PC-9 (cell line): ENCODE measurements around the gene MKRN3. TPM values are rescaled to one million over a fixed set of nuclear protein-coding genes. Genes with fewer than 3 reads are reported as not detected.

Experiments
- BruUV-seq: library from RNA; stranded (reverse); fragments of 400-500 nt; replicated peaks from 2 replicates; lab custom pipeline; 2021; lab: Mats Ljungman, UMichigan
- CTCF ChIA-PET: fragments of 300-600 bp; sonication (Branson Sonifier 250); formaldehyde crosslinking; loops from one replicate; lab custom pipeline; 2022; ENCODE audit warnings: antibody characterized with exemption; lab: Charles Lee
- POLR2A ChIA-PET: fragments of 300-600 bp; sonication (Branson Sonifier 250); formaldehyde crosslinking; loops from one replicate; lab custom pipeline; 2022; ENCODE audit warnings: antibody characterized with exemption; ENCODE audit not compliant: unreplicated experiment; lab: Charles Lee
- DNase-seq, 2 experiments: peaks; one replicate each; pipeline versions ENCODE4 v3.0.0 to v3.0.0-alpha.2; 2015 to 2022; ENCODE audit warnings: mixed read lengths in 1 of 2
- H2AFZ ChIP-seq: fragments of 200-600 bp; sonication (generic); 2 replicates; pipeline ENCODE4 v1.8.1; 2017; ENCODE audit warnings: antibody characterized with exemption
- H3F3A ChIP-seq: fragments of 200-600 bp; sonication (generic); 2 replicates; pipeline ENCODE4 v1.8.1; 2017; ENCODE audit warnings: antibody characterized with exemption, mild to moderate bottlenecking, low read depth; ENCODE audit not compliant: insufficient read depth
- H3K27ac ChIP-seq: fragments of 200-600 bp; sonication (generic); 2 replicates; pipeline ENCODE4 v1.6.1; 2016; ENCODE audit warnings: mixed run types
- H3K27me3 ChIP-seq: fragments of 200-600 bp; sonication (generic); 2 replicates; pipeline ENCODE4 v1.6.1; 2016; ENCODE audit warnings: low read depth, mixed run types; ENCODE audit not compliant: insufficient read depth
- H3K36me3 ChIP-seq: fragments of 200-600 bp; sonication (generic); 2 replicates; pipeline ENCODE4 v1.6.1; 2016; ENCODE audit warnings: low read depth, mixed run types
- H3K4me1 ChIP-seq: fragments of 200-600 bp; sonication (generic); replicated peaks from 2 replicates; pipeline ENCODE4 v1.6.1; 2016; ENCODE audit warnings: mixed run types; ENCODE audit not compliant: insufficient read depth
- H3K4me2 ChIP-seq: fragments of 200-600 bp; sonication (generic); 2 replicates; pipeline ENCODE4 v1.6.1; 2017; ENCODE audit warnings: mixed run types
- H3K4me3 ChIP-seq: fragments of 200-600 bp; sonication (generic); 2 replicates; pipeline ENCODE4 v1.6.1; 2016; ENCODE audit warnings: mixed run types
- H3K79me2 ChIP-seq: fragments of 200-600 bp; sonication (generic); 2 replicates; pipeline ENCODE4 v1.6.1; 2017; ENCODE audit warnings: low read depth, mixed run types
- H3K9me2 ChIP-seq: fragments of 200-600 bp; sonication (generic); 2 replicates; pipeline ENCODE4 v1.8.1; 2017; ENCODE audit warnings: mild to moderate bottlenecking; ENCODE audit not compliant: insufficient read depth
- H3K9me3 ChIP-seq: fragments of 200-600 bp; sonication (generic); 2 replicates; pipeline ENCODE4 v1.8.1; 2016; ENCODE audit warnings: low read depth; ENCODE audit not compliant: insufficient read depth
- H4K20me1 ChIP-seq: fragments of 200-600 bp; sonication (generic); 2 replicates; pipeline ENCODE4 v1.8.1; 2017; ENCODE audit not compliant: insufficient read depth
- EZH2 ChIP-seq: fragments of 200-600 bp; sonication (generic); IDR thresholded peaks from 2 replicates; pipeline ENCODE4 v1.8.0; 2017; ENCODE audit warnings: antibody characterized with exemption, low read depth
- intact Hi-C: fragments of 100-400 bp; cut with micrococcal nuclease; formaldehyde crosslinking; loops from one replicate; pipeline ENCODE4 v1.10.0; 2022; ENCODE audit not compliant: unreplicated experiment
- total RNA-seq: library from RNA; stranded (reverse); gene quantifications from 2 replicates; pipeline ENCODE4 v1.2.3, GENCODE V29; 2021
- TF ChIP-seq, protein P1 (sequence below): fragments of 200-600 bp; sonication (generic); conservative IDR thresholded peaks from 2 replicates; pipeline ENCODE4 v1.6.1; 2017; ENCODE audit warnings: mixed run types, antibody characterized with exemption, mild to moderate bottlenecking, moderate library complexity

Gene MKRN3
- total RNA-seq, 1 experiment from 2014 or later: 26.1 TPM

DNA sequence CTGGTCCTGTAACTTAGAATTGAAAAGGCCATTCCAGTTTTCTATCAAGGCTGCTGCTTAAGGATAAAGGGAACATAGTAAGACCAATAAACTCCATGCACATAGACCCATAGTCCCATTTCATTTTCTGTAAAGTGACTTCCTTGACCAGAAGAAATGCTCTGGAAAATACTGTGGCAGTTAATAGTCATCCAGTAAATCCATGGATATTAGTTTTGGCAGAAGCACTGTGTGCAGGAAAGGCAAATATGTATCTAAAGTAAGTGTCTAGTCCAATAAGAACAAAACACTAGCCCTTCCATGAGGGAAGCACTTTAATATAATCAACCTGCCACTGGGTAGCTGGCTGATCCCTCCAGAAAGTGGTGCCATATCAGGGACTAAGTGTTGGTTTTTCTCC is 19.3 kb upstream of the MKRN3 start:
- no peak overlapping the region for H3K4me2 ChIP-seq
- CTCF ChIA-PET: no interaction called here
- intact Hi-C loops: no loop called here

DNA sequence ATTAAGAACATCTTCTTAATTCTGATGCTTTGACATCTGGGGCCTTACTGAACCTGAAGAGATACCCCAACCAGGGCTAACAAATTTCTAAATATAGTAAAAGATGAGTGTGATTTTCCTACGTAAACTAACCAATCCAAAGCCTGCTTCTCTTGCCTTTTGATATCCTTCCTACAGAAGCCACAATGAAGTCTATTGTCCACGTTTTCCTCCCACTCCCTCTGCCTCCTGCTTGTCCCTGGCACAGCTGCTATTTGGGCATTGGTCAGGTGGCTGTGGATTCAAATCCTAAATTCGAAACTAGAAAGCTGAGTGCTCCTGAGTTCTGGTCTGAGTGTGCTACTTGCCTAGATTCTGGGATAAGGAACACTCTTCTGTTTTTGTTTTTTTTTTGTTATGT is 17.4 kb upstream of the MKRN3 start:
- H3K9me2 ChIP-seq: no peaks in the 10 kb centered on the region
- no peaks in the 10 kb centered on the region for H3K36me3 ChIP-seq
- intact Hi-C loops: no loop called here
- ChIA-PET CTCF (no interaction called here), POLR2A (no interaction called here)
- H2AFZ ChIP-seq: no peak overlapping the region
- H4K20me1 ChIP-seq: no peaks in the 10 kb centered on the region
- TF ChIP-seq, protein P1, sequence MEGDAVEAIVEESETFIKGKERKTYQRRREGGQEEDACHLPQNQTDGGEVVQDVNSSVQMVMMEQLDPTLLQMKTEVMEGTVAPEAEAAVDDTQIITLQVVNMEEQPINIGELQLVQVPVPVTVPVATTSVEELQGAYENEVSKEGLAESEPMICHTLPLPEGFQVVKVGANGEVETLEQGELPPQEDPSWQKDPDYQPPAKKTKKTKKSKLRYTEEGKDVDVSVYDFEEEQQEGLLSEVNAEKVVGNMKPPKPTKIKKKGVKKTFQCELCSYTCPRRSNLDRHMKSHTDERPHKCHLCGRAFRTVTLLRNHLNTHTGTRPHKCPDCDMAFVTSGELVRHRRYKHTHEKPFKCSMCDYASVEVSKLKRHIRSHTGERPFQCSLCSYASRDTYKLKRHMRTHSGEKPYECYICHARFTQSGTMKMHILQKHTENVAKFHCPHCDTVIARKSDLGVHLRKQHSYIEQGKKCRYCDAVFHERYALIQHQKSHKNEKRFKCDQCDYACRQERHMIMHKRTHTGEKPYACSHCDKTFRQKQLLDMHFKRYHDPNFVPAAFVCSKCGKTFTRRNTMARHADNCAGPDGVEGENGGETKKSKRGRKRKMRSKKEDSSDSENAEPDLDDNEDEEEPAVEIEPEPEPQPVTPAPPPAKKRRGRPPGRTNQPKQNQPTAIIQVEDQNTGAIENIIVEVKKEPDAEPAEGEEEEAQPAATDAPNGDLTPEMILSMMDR: no peak
- no peak for TF ChIP-seq EZH2
- no peak overlapping the region for H3K4me2 ChIP-seq
- no peaks in the 10 kb centered on the region for H3F3A ChIP-seq
- no peaks in the 10 kb centered on the region for H3K4me1 ChIP-seq
- no peak overlapping the region for H3K4me3 ChIP-seq
- DNase-seq: no peak
- H3K79me2 ChIP-seq: no peaks in the 10 kb centered on the region
- BruUV-seq: no TSS peak
- no peaks in the 10 kb centered on the region for H3K9me3 ChIP-seq
- no peaks in the 10 kb centered on the region for H3K27me3 ChIP-seq
- H3K27ac ChIP-seq: no peak overlapping the region

More for the DNA sequence above, 19.3 kb upstream of the MKRN3 start:
- TF ChIP-seq EZH2: no peak
- TF ChIP-seq, protein P1: no peak
- Histone ChIP-seq H3K9me3 (no peaks in the 10 kb centered on the region), H3K27me3 (no peaks in the 10 kb centered on the region), H4K20me1 (no peaks in the 10 kb centered on the region), H3K79me2 (no peaks in the 10 kb centered on the region), H3K4me3 (no peak overlapping the region), H3F3A (no peaks in the 10 kb centered on the region), H3K36me3 (no peaks in the 10 kb centered on the region), H2AFZ (no peak overlapping the region), H3K27ac (no peak overlapping the region), H3K9me2 (no peaks in the 10 kb centered on the region), H3K4me1 (no peaks in the 10 kb centered on the region)
- no peak for DNase-seq
- POLR2A ChIA-PET: no interaction called here
- BruUV-seq: no TSS peak

DNA sequence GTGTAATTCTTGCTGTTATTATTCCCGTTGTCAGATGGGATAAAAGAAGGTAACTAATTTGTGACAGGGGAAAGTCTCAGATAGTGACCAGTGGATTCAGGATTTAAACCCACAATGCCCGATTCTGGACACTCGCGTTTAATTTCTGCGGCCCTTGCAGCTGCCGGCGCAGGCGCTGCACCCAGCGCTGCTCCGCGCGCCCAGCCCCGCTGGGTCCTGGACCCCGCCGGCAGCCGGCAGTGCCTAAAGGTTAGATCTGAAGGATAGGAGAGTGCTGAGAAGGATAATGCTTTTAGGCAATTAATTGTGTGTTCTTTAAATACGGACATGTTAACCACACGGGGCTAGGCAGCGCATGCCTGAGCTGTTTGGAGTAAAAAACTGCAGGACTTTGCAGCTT is 3.6 kb upstream of the MKRN3 start:
- Histone ChIP-seq H3F3A (peaks cover 13% of the 10 kb centered on the region; the same call in 1 of the 2 replicates), H3K4me2 (no peak overlapping the region), H3K4me3 (no peak overlapping the region), H3K9me2 (no peaks in the 10 kb centered on the region), H3K36me3 (0 out of 2 replicates have a peak, but pooled peaks cover under 1% of the 10 kb centered on the region), H3K27me3 (no peaks in the 10 kb centered on the region), H3K9me3 (no peaks in the 10 kb centered on the region), H4K20me1 (0 out of 2 replicates have a peak, but pooled peaks cover 1% of the 10 kb centered on the region), H3K4me1 (0 out of 2 replicates have a peak, but pooled peaks cover under 1% of the 10 kb centered on the region), H3K79me2 (peaks cover 14% of the 10 kb centered on the region), H2AFZ (no peak overlapping the region), H3K27ac (no peak overlapping the region)
- POLR2A ChIA-PET: no interaction called here
- no TSS peak for BruUV-seq
- TF ChIP-seq, protein P1: no peak
- TF ChIP-seq EZH2: no peak
- intact Hi-C loops: no loop called here
- CTCF ChIA-PET: no interaction called here
- DNase-seq: no peak
